Measurements from ENCODE around the gene SMAD2.

Gene SMAD2

GRCh38 chr18:47877892-47878291 is 52.6 kb downstream of the SMAD2 start:
- Histone ChIP-seq H3K4me1 (ENCODE audit: insufficient read depth, low read length) (no peaks in the 10 kb centered on the region), H3K79me2 (ENCODE audit: insufficient read depth, low read length) (peaks cover 75% of the 10 kb centered on the region), H3K27me3 (ENCODE audit: insufficient read depth, low read length, poor library complexity) (no peaks in the 10 kb centered on the region), H2AFZ (ENCODE audit: low read depth, low read length) (no peak overlapping the region), H3K9me3 (ENCODE audit: insufficient read depth, low read length, severe bottlenecking) (no peaks in the 10 kb centered on the region), H3K4me2 (ENCODE audit: insufficient read depth, low read length) (no peak overlapping the region), H3K9ac (ENCODE audit: low read depth, low read length) (no peak overlapping the region), H3K36me3 (ENCODE audit: insufficient read depth, low read length) (peaks cover 43% of the 10 kb centered on the region), H3K4me3 (ENCODE audit: low read depth in 1 of 2, low read length in 2 of 2) (no peak overlapping the region), H3K27ac (ENCODE audit: low read length) (no peak overlapping the region), H4K20me1 (ENCODE audit: insufficient read depth, low read length) (peaks cover 5% of the 10 kb centered on the region; the same call in 1 of the 2 replicates)
- TF ChIP-seq EZH2 (IDR thresholded peaks at IDR 0.05; ENCODE audit: borderline replicate concordance, low read depth, low read length, severe bottlenecking): no peak
- TF ChIP-seq, protein P1, sequence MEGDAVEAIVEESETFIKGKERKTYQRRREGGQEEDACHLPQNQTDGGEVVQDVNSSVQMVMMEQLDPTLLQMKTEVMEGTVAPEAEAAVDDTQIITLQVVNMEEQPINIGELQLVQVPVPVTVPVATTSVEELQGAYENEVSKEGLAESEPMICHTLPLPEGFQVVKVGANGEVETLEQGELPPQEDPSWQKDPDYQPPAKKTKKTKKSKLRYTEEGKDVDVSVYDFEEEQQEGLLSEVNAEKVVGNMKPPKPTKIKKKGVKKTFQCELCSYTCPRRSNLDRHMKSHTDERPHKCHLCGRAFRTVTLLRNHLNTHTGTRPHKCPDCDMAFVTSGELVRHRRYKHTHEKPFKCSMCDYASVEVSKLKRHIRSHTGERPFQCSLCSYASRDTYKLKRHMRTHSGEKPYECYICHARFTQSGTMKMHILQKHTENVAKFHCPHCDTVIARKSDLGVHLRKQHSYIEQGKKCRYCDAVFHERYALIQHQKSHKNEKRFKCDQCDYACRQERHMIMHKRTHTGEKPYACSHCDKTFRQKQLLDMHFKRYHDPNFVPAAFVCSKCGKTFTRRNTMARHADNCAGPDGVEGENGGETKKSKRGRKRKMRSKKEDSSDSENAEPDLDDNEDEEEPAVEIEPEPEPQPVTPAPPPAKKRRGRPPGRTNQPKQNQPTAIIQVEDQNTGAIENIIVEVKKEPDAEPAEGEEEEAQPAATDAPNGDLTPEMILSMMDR (IDR thresholded peaks at IDR 0.05; ENCODE audit: borderline replicate concordance, extremely low read depth, low read length, poor library complexity, severe bottlenecking): no peak
- ATAC-seq (ENCODE audit: insufficient read depth, low read depth) (no peak), DNase-seq (no peak)

- Histone ChIP-seq H3K9ac (ENCODE audit: low read depth, low read length) (no peak overlapping the region), H3K4me2 (ENCODE audit: insufficient read depth, low read length) (no peak overlapping the region), H3K27ac (ENCODE audit: low read length) (no peak overlapping the region), H3K9me3 (ENCODE audit: insufficient read depth, low read length, severe bottlenecking) (no peaks in the 10 kb centered on the region), H3K27me3 (ENCODE audit: insufficient read depth, low read length, poor library complexity) (no peaks in the 10 kb centered on the region), H4K20me1 (ENCODE audit: insufficient read depth, low read length) (peaks cover 9% of the 10 kb centered on the region; the same call in 1 of the 2 replicates), H3K4me3 (ENCODE audit: low read depth in 1 of 2, low read length in 2 of 2) (no peak overlapping the region), H3K36me3 (ENCODE audit: insufficient read depth, low read length) (peaks cover 38% of the 10 kb centered on the region), H3K4me1 (ENCODE audit: insufficient read depth, low read length) (no peaks in the 10 kb centered on the region), H3K79me2 (ENCODE audit: insufficient read depth, low read length) (peaks cover 73% of the 10 kb centered on the region), H2AFZ (ENCODE audit: low read depth, low read length) (no peak overlapping the region)
- TF ChIP-seq, protein P1 (IDR thresholded peaks at IDR 0.05; ENCODE audit: borderline replicate concordance, extremely low read depth, low read length, poor library complexity, severe bottlenecking): no peak
- no peak for TF ChIP-seq EZH2 (IDR thresholded peaks at IDR 0.05; ENCODE audit: borderline replicate concordance, low read depth, low read length, severe bottlenecking)
- ATAC-seq (ENCODE audit: insufficient read depth, low read depth) (no peak), DNase-seq (no peak)
Measured at GRCh38 chr18:47876813-47877212, 53.6 kb downstream of the SMAD2 start.

GRCh38 chr18:47873625-47874024 is 56.8 kb downstream of the SMAD2 start:
- no peaks in the 10 kb centered on the region for H3K4me1 ChIP-seq (ENCODE audit: insufficient read depth, low read length)
- DNase-seq (no peak), ATAC-seq (ENCODE audit: insufficient read depth, low read depth) (peak; percentile 31; the same call in 1 of the 3 replicates)
- H2AFZ ChIP-seq (ENCODE audit: low read depth, low read length): no peak overlapping the region
- peaks cover 42% of the 10 kb centered on the region for H3K36me3 ChIP-seq (ENCODE audit: insufficient read depth, low read length)
- peaks cover 14% of the 10 kb centered on the region; the same call in 1 of the 2 replicates for H4K20me1 ChIP-seq (ENCODE audit: insufficient read depth, low read length)
- H3K27ac ChIP-seq (ENCODE audit: low read length): no peak overlapping the region
- TF ChIP-seq, protein P1 (IDR thresholded peaks at IDR 0.05; ENCODE audit: borderline replicate concordance, extremely low read depth, low read length, poor library complexity, severe bottlenecking): no peak
- TF ChIP-seq EZH2 (IDR thresholded peaks at IDR 0.05; ENCODE audit: borderline replicate concordance, low read depth, low read length, severe bottlenecking): no peak
- H3K4me3 ChIP-seq (ENCODE audit: low read depth in 1 of 2, low read length in 2 of 2): no peak overlapping the region
- H3K79me2 ChIP-seq (ENCODE audit: insufficient read depth, low read length): peaks cover 65% of the 10 kb centered on the region
- H3K9me3 ChIP-seq (ENCODE audit: insufficient read depth, low read length, severe bottlenecking): no peaks in the 10 kb centered on the region
- H3K4me2 ChIP-seq (ENCODE audit: insufficient read depth, low read length): no peak overlapping the region
- no peaks in the 10 kb centered on the region for H3K27me3 ChIP-seq (ENCODE audit: insufficient read depth, low read length, poor library complexity)
- no peak overlapping the region for H3K9ac ChIP-seq (ENCODE audit: low read depth, low read length)

DNA sequence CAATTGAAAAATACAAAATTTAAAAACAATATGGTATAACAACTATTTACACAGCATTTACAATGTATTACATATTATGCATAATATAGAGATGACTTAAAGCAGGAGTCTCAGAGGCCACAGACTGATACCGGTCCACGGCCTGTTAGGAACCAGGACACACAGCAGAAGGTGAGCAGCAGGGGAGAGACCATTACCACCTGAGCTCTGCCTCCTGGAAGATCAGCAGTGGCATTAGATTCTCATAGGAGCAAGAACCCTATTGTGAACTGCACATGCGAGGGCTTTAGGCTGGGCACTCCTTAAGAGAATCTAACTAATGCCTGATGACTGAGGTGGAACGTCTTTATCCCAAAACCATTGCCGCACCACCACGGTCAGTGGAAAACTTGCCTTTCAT is 58.0 kb downstream of the SMAD2 start:
- Histone ChIP-seq H3K27me3 (ENCODE audit: insufficient read depth, low read length, poor library complexity) (no peaks in the 10 kb centered on the region), H3K4me3 (ENCODE audit: low read depth in 1 of 2, low read length in 2 of 2) (no peak overlapping the region), H3K27ac (ENCODE audit: low read length) (no peak overlapping the region), H3K4me1 (ENCODE audit: insufficient read depth, low read length) (no peaks in the 10 kb centered on the region), H2AFZ (ENCODE audit: low read depth, low read length) (no peak overlapping the region), H3K4me2 (ENCODE audit: insufficient read depth, low read length) (no peak overlapping the region), H3K79me2 (ENCODE audit: insufficient read depth, low read length) (peaks cover 60% of the 10 kb centered on the region), H3K36me3 (ENCODE audit: insufficient read depth, low read length) (peaks cover 54% of the 10 kb centered on the region), H4K20me1 (ENCODE audit: insufficient read depth, low read length) (peaks cover 14% of the 10 kb centered on the region; the same call in 1 of the 2 replicates), H3K9me3 (ENCODE audit: insufficient read depth, low read length, severe bottlenecking) (no peaks in the 10 kb centered on the region), H3K9ac (ENCODE audit: low read depth, low read length) (no peak overlapping the region)
- DNase-seq (no peak), ATAC-seq (ENCODE audit: insufficient read depth, low read depth) (no peak)
- TF ChIP-seq EZH2 (IDR thresholded peaks at IDR 0.05; ENCODE audit: borderline replicate concordance, low read depth, low read length, severe bottlenecking): no peak
- TF ChIP-seq, protein P1 (IDR thresholded peaks at IDR 0.05; ENCODE audit: borderline replicate concordance, extremely low read depth, low read length, poor library complexity, severe bottlenecking): no peak
